Adrenal gland (tissue), 12 donors: Measurements from ENCODE around the gene GLIS2. TPM values are rescaled to one million over a fixed set of nuclear protein-coding genes. Genes with fewer than 3 reads are reported as not detected.
A peak's percentile ranks its signal among the peaks of the same experiment; 100 is the strongest.

Experiments used
- DNase-seq, 7 donors: peaks; one replicate each; pipeline ENCODE4 v3.0.0-alpha.2; 2019 to 2020
- H3K27ac ChIP-seq, 5 donors: fragments of 200-600 bp; sonication (generic) in 4 of 5; 1 replicate in 3 of 5; 2 replicates in 2 of 5; pipeline versions ENCODE4 v1.5.1 to v1.8.0; 2016 to 2020; ENCODE audit warnings: mild to moderate bottlenecking in 1 of 5
- H3K27me3 ChIP-seq: fragments of 200-600 bp; 2 replicates; pipeline ENCODE4 v1.8.0; 2021
- H3K36me3 ChIP-seq, 2 donors: fragments of 200-600 bp; replicated peaks in 1 of 2; 1 replicate in 1 of 2; 2 replicates in 1 of 2; pipeline versions ENCODE4 v1.5.1 to v1.8.0; 2018 to 2022
- H3K4me1 ChIP-seq, 2 donors: fragments of 200-600 bp; replicated peaks in 1 of 2; 1 replicate in 1 of 2; 2 replicates in 1 of 2; pipeline versions ENCODE4 v1.5.1 to v1.8.0; 2018 to 2021
- H3K4me3 ChIP-seq, 4 donors: fragments of 200-600 bp; sonication (generic) in 3 of 4; one replicate each; pipeline ENCODE4 v1.5.1; 2016 to 2018
- H3K9me3 ChIP-seq, 3 donors: fragments of 200-600 bp; sonication (generic) in 1 of 3; replicated peaks in 1 of 3; 1 replicate in 2 of 3; 2 replicates in 1 of 3; pipeline versions ENCODE4 v1.5.1 to v1.8.0; 2016 to 2021
- POLR2A ChIP-seq, 2 donors: fragments of 450-650 bp; IDR thresholded peaks; one replicate each; pipeline ENCODE4 v1.6.1; 2017; ENCODE audit warnings: antibody characterized with exemption in 2 of 2, mild to moderate bottlenecking in 2 of 2, moderate library complexity in 1 of 2
- WGBS, 4 donors: extraction: QIAGEN DNeasy Blood & Tissue Kit in 2 of 4; methylation state at CpG; one replicate each; pipeline versions ENCODE4 v1.1.5 to v1.1.7; 2013 to 2017; 5-methylcytosine and 5-hydroxymethylcytosine counted together
- intact Hi-C, 2 donors: fragments of 100-400 bp; cut with DNase I; formaldehyde crosslinking; loops; one replicate each; pipeline versions ENCODE4 v1.14.1 to v1.15.0; 2022 to 2023
- polyA plus RNA-seq, 3 donors: library from polyadenylated mRNA; stranded (reverse); fragments of 200-250 nt in 2 of 3; fragments of 350-450 nt in 1 of 3; fragmentation: Illumina TruSeq in 1 of 3; extraction: RNeasy Lipid Tissue Mini Kit (QIAGEN cat#74804) in 1 of 3; gene quantifications; one replicate each; pipeline ENCODE4 v1.2.3, GENCODE V29; 2013 to 2014
- total RNA-seq, 9 donors: library from RNA; depleted of rRNA in 4 of 9; stranded (reverse); fragments of >200 nt in 4 of 9; fragments of 120-200 nt in 1 of 9; fragmentation: NEBNext Ultra II Directional in 1 of 9; extraction: Animal tissue kit (Norgen Biotek cat#: 25700) in 1 of 9; gene quantifications; one replicate each; pipeline versions ENCODE4 v1.1.0 to v1.2.4, GENCODE V29; 2013 to 2023
- TF ChIP-seq, protein P1 (sequence below), 6 experiments: fragments of 450-650 bp in 4 of 6; fragments of 200-600 bp in 2 of 6; sonication (generic) in 1 of 6; IDR thresholded peaks; 1 replicate in 5 of 6; 2 replicates in 1 of 6; pipeline versions ENCODE4 v1.5.1 to v1.8.0; 2016 to 2021; ENCODE audit warnings: antibody characterized with exemption in 6 of 6, mild to moderate bottlenecking in 2 of 6, moderate library complexity in 1 of 6
- donor health status: healthy with polysubstance abuse.
- donor health status: Bipolar disorder and iron deficiency.
- donor health status: DM: yes; HTN: yes; CAD: no.
- donor health status: DM: no; HTN: no; CAD: no.
- donor health status: DM: no; HTN: no; CAD: no.
- donor health status: DM: yes; HTN: yes; CAD: no.

Gene GLIS2
- total and polyA plus RNA-seq, 12 donors = 2.0 to 36.2 (median 17.0) TPM

GRCh38 chr16:4372578-4373355 lies 56.9 kb downstream of the GLIS2 start:
- Histone ChIP-seq H3K36me3 (peaks cover 0 to 2% of the 10 kb centered on the region in 2 donors), H3K4me3 (peak overlapping the region in 2 of 4 donors; percentile 29 to 60), H3K9me3 (no peaks in the 10 kb centered on the region), H3K4me1 (peaks cover 35 to 70% of the 10 kb centered on the region in 2 donors), H3K27me3 (no peaks in the 10 kb centered on the region), H3K27ac (peak overlapping the region in 4 of 5 donors; percentile 37 to 90 (median 68))
- peak in 6 of 7 donors; percentile 52 to 85 (median 64) for DNase-seq
- 42 to 56% (median 49%) methylated on average over 4 to 10 of the region's 10 CpGs for WGBS, 4 donors
- TF ChIP-seq, protein P1, sequence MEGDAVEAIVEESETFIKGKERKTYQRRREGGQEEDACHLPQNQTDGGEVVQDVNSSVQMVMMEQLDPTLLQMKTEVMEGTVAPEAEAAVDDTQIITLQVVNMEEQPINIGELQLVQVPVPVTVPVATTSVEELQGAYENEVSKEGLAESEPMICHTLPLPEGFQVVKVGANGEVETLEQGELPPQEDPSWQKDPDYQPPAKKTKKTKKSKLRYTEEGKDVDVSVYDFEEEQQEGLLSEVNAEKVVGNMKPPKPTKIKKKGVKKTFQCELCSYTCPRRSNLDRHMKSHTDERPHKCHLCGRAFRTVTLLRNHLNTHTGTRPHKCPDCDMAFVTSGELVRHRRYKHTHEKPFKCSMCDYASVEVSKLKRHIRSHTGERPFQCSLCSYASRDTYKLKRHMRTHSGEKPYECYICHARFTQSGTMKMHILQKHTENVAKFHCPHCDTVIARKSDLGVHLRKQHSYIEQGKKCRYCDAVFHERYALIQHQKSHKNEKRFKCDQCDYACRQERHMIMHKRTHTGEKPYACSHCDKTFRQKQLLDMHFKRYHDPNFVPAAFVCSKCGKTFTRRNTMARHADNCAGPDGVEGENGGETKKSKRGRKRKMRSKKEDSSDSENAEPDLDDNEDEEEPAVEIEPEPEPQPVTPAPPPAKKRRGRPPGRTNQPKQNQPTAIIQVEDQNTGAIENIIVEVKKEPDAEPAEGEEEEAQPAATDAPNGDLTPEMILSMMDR (IDR thresholded peaks at IDR 0.05) = no peak
- TF ChIP-seq POLR2A (IDR thresholded peaks at IDR 0.05) = peak in 1 of 2 donors; percentile 27
- intact Hi-C loops = no loop called here

DNA sequence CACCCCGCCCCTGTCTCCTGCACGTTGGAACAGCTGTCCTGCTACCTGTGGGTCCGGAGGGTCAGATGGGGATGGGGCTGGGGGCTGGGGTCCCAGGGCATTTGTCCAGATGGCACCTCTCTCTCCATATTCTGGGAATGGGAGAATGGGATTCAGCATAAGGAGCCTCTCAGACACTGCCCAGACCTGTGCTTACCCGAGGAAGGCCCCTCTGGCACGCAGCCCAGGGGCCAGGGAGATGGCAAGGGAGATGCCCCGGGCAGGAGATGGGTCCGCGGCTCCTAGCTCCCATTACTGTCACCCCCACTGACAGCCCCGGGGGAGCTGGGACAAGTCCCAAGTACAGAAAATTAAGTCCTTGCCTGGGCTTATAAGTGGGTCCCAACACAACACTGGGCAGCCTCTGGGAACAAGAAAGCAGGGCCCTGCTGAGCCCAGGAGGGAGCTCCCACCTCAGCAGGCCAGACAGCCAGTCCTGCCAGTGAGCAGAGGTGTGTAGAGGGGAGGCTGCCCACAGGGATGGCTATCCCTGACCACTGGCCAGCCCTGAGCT lies 57.6 kb downstream of the GLIS2 start:
- H3K27ac ChIP-seq = peak overlapping the region in 4 of 5 donors; percentile 21 to 90 (median 60)
- no peaks in the 10 kb centered on the region for H3K9me3 ChIP-seq
- H3K27me3 ChIP-seq = no peaks in the 10 kb centered on the region
- TF ChIP-seq, protein P1 (IDR thresholded peaks at IDR 0.05) = no peak
- no peak for TF ChIP-seq POLR2A (IDR thresholded peaks at IDR 0.05)
- peaks cover 35 to 73% of the 10 kb centered on the region in 2 donors for H3K4me1 ChIP-seq
- intact Hi-C loops = no loop called here
- no peak for DNase-seq
- H3K4me3 ChIP-seq = peak overlapping the region in 1 of 4 donors; percentile 60
- WGBS, 4 donors = 20 to 80% (median 53%) methylated on average over 1 to 9 of the region's 9 CpGs
- H3K36me3 ChIP-seq = peaks cover 0 to 9% of the 10 kb centered on the region in 2 donors

- no peaks in the 10 kb centered on the region for H3K27me3 ChIP-seq
- peaks cover 30 to 68% of the 10 kb centered on the region in 2 donors for H3K4me1 ChIP-seq
- H3K9me3 ChIP-seq = no peaks in the 10 kb centered on the region
- peak overlapping the region in 1 of 4 donors; percentile 60 for H3K4me3 ChIP-seq
- peak in 5 of 7 donors; percentile 42 to 78 (median 52) for DNase-seq
- WGBS, 4 donors = 52 to 72% (median 65%) methylated on average over 22 to 30 of the region's 30 CpGs
- intact Hi-C loops = no loop called here
- peak overlapping the region in 4 of 5 donors; percentile 21 to 90 (median 60) for H3K27ac ChIP-seq
- TF ChIP-seq POLR2A (IDR thresholded peaks at IDR 0.05) = no peak
- TF ChIP-seq, protein P1 (IDR thresholded peaks at IDR 0.05) = no peak
- peaks cover 0 to 9% of the 10 kb centered on the region in 2 donors for H3K36me3 ChIP-seq
These were observed 58.3 kb downstream of the GLIS2 start for GRCh38 chr16:4373909-4374742.

DNA sequence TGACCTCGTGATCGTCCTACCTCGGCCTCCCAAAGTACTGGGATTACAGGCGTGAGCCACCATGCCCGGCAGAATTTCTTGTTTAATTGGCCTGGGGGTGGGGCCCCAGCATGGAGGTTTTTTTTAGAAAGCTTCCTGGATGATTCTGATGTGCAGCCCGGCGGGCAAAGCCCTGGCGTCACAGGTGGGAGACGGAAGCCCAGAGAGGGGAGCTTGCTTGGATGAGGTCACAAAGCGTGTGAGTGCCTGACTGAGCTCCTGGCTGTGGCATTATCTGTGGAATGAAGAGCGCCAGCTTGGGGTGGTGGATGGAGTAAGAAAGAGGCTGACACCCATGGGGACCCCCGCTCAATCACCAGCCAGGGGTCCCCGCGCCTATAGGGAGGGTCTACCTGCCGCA lies 59.9 kb downstream of the GLIS2 start:
- intact Hi-C loops = no loop called here
- WGBS, 4 donors = 77 to 89% (median 86%) methylated on average over 11 to 15 of the region's 15 CpGs
- TF ChIP-seq, protein P1 (IDR thresholded peaks at IDR 0.05) = no peak
- no peak for TF ChIP-seq POLR2A (IDR thresholded peaks at IDR 0.05)
- Histone ChIP-seq H3K9me3 (no peaks in the 10 kb centered on the region), H3K36me3 (peaks cover 0 to 9% of the 10 kb centered on the region in 2 donors), H3K4me3 (no peak overlapping the region), H3K27ac (peak overlapping the region; percentile 19 to 90 (median 59)), H3K4me1 (peaks cover 28 to 59% of the 10 kb centered on the region in 2 donors), H3K27me3 (no peaks in the 10 kb centered on the region)
- no peak for DNase-seq
